SKM-1 treated with dmso at 0.1 percent for 144 hours (cell line): ENCODE measurements around the gene ZNF670.

ENCODE experiments used
- DNase-seq: peaks from one replicate; lab custom pipeline; 2025; ENCODE audit not compliant: unreplicated experiment; lab: John Stamatoyannopoulos, UW

ZNF670 gene

DNA sequence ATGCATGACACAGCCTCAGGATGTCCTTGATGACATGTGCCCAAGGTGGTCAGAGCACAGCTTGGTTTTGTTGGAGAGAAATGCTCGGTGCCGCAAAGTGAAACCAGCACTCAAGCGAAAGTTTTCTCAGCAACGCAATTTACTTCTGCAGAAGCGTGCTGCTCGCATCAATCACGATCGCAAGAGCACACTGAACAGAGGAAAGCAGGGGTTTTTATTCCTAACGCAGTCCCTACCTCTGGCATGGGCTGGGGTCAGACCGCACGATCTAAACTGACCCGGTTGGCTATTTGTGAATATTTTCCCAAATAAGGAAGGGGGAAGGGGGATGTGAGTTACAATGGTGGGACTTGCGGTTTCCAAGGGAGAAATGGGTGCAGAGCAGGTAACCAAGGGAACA is 26.4 kb upstream of the ZNF670 start:
- DNase-seq: no peak

DNA sequence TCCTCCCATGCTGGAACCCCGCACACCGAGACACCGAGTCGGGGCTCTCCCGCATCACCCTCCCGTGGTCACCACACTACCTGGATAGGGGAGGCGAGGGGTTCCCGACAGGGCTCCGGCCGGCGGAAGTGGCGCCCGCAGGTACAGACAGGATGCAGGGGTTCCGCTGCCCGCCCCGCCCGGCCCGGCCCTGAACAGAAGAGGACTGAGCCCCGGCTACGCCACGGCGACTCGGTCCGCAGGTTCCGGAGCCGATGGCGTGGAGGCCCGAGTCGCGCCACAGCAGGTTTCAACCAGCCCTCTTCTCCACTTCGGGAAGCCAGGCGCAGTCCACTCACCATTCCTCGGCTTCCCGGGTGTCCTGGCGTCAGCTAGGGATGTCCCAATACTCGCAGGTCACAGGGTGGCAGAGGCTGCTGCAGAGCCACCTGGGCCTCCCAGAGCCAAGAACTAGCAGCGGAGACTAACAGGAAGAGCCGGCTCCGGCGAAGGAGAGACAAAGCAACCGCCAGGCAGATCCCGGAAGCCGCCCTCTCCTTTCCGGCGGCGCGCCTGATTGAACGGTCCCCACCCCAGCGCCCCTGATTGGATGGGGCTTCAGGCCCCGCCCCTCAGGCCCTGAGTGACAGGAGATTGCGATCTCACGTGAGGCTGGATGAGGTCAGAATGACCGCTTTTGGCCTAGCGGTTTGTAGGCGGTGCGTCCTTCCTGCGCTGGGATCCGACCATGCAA is 25.4 kb upstream of the ZNF670 start, which contains the start of gene ZNF669:
Gene ZNF669 (minus strand): TSS at position 498 of the 733 bp plus-strand sequence. CDS start 157 bp downstream, at position 341.
- DNase-seq: peak; percentile 99

DNA sequence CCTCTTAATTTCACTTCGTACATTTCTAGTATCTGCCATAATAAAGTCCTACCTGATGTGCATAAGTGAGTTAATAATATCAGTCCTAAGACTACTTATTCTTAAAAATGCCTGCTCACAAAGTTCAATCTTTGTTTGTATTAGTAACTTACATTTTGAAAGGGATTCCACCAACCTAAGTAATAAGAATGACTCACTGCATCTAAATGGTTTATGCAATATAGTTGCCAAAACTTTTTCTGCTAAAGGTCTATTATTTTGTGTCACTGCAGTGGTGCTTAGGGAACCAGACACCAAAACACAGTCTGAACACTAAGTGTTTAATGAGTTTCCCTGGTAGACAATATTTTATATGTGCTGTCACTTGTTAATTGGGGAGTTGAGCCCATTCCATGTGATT is 23.8 kb upstream of the ZNF670 start:
- DNase-seq: no peak

DNA sequence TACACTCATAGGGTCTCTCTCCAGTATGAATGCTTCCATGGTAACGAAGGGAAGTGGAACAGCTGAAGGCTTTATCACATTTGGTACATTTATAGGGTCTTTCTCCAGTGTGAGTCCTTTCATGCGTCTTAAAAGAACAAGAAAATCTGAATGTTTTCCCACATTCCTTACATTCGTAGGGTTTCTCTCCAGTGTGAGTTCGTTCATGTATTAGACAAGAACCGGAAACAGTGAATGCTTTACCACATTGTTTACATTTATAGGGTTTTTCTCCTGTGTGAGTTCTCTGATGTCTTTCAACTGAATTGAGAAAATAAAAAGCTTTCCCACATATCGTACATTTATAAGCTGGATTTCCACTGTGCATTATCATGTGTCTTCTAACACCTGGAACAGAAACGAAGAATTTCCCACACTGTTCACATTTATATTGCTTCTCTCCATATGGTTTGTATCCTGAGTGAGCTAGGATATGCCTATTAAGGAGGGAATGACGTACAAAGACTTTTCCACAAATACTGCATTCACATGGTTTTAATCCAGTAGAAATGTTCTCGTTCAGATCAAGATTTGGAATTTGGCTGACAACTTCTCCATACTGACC is 22.2 kb upstream of the ZNF670 start:
- no peak for DNase-seq

DNA sequence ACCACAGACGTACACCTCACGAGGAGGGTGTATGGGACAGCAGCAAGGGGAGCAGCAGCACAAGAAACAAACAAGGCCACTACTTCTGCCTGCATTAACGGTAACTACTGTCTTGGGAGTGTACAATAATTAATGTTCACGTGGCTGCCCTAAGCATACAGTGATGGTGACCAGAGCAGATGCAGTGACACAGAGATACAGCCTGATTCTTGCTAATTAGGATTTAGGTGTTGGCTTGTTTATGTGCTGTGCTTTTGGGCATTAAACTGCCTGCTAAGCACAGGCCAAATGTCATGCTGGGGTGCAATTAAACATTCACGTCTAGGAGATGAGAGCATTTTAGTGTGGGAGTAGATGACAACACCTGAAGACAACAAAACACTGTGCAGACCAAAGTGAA is 18.3 kb upstream of the ZNF670 start:
- no peak for DNase-seq

DNA sequence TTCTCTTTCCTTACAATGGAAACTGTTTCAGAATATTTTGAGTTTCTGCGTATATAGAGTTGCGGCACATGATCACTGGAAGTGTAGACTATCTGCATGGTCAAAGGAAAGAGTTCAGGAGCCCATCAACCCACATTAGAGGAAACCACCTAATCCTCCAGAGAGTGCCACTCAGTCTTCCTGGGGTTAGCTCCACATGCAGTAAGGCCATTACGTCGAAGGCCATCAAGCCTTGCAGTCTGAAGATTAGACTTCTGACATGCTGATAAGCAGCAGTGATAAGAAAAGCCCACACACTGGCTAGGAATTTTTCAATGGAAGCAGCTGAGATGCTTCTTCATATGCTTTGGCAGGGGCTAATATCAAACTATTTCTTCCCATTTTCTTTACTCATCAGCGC is 17.9 kb upstream of the ZNF670 start:
- no peak for DNase-seq

DNA sequence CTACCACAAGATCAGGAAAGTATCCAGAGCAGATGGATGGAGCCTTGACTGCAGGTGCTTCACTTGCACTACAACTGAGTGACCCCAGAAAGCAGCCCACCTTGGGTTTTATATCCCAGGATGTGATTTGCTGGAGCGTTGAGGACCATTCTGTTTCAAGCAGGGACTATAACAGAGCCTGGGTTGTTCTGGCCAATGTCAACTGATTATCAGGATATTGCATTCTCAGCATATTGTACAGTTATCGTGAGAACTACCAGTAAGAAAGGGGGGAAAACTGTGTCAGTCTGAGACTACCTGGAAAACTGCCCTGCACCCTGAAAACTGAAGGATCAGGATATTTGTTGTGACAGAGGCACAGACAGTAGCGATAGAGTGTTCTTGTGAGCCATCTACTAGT is 17.5 kb upstream of the ZNF670 start:
- no peak for DNase-seq

DNA sequence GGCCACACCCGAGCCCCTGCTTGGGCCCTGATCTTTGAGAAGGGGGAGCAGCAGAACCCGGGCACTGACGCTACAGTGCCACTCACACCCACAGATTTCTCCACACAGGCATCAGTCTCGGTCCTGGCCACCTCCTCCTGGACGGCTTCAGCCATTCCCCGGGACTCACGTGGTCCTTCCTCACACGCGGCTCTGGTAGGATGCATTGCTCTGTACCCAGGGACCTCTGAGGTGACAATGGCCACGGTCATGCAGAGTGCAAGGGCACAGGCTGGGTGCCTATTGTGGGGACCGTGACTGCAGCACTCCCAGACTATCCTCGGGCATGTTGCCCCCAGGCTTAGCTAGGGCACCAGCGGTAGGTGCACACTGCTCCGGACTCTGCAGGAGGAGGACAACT is 11.8 kb upstream of the ZNF670 start:
- no peak for DNase-seq

DNA sequence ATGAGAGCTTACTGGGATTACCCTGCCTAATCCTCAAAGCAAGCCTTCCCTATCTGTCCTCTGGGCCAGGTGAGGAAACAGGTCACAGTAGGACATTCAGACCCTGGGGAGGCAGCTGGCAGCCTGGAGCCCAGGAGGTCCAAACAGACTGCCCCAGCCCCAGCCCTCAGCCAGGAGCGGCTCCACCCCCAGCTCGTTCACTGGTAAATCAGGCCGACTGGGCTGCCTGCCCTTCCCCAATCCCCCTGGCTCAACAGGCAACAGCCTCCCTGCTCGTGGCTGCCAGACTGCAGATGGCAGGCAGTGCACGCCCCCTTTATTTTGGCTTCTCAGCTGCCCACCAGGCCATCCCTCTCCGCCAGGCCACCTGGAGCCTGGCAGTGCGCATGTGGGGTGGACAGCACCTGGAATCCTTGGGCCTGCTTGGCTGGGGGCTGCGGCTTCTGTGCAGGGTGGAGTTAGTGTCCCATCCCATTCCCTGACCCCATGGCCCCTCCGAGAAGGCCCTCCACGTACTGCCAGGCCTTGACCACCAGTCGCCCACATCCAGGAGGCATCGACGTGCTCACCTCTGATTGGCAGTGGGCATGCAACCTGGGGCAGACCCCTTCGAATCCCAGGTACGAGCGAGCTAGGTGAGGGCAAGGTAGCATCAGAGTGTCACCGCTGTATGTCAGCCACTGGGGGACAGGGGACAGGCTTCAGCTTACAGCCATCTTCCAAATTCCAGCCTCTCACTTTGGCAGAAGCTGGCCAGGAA is 11.2 kb upstream of the ZNF670 start:
- DNase-seq: no peak

DNA sequence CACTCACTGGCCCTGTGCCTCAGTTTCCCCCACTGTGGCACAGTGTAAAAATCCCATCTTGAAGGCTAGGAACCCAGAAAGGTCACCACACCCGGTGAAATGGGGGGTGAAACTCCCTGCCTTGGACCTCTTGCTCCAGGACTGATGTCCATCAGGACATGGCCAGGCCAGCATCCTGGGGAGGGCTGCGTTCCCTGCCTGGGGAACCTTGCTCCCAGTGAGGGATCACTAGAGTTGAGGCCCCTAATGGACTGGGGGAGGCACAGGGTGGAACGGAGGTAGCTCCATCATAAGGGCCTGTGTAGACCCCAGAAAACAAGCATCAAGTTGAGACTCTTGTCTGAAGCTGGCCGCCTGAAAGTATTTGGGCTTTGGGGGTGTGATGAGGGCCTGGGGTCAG is 10.4 kb upstream of the ZNF670 start:
- DNase-seq: no peak

DNA sequence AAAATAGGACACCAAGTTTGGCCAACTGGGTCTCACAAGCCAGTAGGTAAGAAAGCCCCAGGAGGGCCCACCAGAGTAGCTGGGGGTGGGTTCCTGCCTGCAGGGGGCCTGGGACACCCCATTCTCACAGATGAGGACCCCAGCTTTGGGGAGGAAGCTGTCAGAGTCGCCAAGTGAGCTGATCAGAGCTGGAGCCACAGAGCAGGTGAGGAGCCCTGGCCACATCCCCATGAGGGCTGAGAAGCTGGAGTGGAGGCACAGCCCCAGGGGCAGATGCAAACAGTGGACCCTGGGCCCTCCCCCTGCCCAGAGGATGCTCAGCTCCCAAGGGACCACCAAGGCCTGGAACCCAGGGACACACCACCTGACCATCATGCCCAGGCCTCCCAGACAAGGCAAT is 8.6 kb upstream of the ZNF670 start:
- DNase-seq: no peak

DNA sequence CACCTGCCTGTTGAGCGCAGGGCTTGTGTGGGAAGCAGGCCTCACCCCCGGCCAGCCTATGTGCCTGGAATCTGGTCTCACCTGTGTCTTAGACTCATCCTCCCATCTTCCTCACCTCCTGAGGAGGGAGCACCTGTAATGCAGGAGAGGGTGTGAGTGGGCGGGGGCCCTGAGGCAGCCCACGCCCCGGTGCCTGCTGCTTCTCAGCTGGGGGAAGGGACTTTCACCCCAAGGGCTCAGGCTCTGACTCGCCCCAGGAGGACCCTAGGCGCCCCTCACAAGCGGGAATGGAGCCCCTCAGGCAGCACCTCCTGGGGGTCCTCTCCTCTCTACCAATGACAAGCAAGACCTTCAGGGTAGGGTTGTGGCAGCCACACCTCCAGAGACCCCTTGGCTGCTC is 6.7 kb upstream of the ZNF670 start:
- DNase-seq: no peak

DNA sequence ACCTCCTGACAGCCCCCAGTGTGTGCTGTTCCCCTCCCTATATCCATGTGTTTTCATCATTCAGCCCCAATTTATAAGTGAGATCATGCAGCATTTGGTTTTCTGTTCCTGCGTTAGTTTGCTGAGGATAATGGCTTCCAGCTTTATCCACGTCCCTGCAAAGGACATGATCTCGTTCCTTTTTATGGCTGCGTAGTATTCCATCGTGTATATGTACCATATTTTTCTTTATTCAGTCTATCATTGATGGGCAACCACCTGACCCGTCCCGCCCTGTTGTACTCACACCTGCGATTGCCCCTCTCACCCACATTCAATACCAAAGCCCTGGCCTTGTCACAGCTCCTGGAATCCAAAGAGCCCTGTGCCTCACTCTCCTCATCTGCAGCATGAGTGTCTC is 6.2 kb upstream of the ZNF670 start:
- no peak for DNase-seq

DNA sequence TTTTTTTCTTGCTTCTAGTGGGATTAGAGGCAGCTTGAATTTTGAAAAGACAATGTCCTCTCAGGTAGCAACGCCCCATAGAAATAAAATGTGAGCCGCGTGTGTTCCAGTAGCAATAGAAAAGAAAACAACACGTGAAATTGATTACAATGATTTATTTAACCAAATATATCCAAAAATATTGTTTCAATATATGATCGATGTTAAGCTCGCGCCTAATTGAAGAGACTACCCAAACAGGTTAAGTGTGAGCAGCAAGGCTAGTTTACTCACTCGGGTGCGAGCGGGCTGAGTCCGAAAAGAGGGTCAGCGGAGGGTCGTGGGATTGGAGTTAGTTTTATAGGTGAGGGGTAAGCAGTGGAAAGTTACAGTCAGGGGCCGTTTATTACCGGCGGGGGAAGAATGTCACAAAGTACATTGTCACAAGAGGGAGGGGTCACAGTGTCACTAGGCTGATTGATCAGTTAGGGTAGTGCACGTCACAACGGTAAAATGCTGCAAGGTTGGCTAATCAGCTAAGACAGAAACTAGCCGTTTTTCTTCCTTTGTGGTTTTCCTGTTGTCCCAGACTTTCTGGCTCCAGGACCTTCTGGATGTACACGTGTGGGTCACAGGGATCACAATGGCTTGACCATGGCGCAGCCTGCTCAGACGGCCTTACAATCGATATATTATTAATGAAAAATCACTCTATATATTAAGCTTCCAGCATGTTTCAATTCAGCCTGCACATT is 697 bp upstream of the ZNF670 start:
- DNase-seq: peak; percentile 55

DNA sequence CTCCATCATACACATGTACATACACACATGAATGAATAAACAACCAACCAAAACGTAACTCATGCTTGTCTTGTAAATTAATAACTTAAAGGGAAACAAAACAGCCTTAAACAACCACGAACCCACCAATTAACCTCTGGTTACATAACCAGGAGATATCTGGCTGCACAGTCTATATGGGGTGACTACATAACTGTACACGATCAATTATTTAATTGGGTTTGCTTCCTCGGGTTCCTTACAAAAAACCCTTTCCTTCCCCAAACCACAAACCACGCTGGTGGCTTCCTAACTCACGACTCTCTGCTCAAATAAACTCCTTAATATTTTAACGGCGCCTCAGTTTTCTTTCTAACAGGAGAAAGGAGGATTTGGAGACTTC is 744 bp downstream of the ZNF670 start:
- DNase-seq: peak; percentile 29

DNA sequence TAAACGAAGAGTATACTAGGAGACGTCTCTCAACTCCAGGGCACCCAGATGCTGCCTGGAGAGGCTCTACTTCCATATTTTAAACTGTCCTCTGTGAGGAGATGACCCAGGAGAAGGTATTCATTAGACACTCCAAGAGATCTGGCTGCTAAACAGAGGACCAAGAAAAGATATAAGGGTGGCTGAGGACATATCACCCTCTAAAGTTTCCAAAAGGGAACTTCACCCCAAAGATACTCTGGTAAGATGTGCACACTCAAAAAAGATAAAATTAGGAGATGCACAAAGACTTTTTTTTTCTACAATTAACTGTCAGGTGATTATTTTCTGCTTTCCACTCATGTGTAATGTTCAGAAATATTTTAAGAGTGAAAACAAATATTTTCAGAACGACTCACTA is 1.4 kb downstream of the ZNF670 start:
- DNase-seq: no peak

DNA sequence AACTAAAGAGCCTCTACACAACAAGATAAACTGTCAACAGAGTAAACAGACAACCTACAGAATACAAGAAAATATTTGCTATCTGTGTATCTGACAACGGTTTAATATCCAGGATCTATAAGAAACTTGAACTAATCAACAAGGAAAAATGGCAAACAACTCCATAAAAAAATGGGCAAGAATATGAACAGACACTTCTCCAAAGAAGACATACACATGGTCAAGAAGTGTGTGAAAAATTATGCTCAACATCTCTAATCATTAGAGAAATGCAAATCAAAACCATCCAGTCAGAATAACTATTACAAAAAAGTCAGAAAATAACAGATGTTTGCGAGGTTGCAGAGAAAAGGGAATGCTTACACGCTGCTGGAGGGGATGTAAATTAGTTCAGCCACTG is 8.0 kb downstream of the ZNF670 start:
- no peak for DNase-seq

DNA sequence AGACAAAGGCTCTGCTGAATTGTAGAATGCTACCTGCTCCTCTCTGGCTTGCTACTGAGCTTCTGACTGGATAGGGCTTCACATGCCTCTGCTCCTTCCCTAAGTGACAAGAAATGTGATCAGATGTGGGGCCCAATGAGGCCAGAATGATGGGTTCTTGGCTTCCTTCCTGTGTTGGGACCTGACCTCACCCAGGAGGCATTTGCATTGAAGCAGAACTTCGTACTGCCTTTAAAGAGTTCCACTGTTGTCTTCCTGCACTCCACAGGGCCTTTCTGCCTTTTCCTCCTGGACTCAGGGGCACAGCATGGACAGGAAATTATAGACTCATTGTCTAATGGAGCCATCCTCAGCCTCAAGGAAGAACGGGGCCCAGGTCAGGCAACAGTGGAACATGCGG is 14.3 kb downstream of the ZNF670 start:
- no peak for DNase-seq

DNA sequence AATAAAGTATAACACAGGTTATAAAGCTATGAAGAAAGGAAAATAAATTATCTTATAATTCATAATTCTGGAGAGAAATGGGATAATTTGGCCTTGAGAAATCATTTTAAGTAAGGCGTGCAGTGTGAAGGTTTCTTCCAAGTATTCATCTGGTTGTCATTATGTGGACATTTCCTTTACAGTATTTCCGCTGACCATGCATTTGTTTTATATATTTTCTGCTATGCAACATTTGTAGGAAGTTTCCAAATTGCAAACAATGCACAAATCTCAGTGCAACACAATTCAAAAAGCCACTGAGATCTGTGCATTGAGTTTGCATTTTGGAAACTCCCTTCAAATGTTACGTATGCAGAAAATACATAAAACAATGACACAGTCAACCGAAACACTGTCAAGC is 17.8 kb downstream of the ZNF670 start:
- DNase-seq: no peak

DNA sequence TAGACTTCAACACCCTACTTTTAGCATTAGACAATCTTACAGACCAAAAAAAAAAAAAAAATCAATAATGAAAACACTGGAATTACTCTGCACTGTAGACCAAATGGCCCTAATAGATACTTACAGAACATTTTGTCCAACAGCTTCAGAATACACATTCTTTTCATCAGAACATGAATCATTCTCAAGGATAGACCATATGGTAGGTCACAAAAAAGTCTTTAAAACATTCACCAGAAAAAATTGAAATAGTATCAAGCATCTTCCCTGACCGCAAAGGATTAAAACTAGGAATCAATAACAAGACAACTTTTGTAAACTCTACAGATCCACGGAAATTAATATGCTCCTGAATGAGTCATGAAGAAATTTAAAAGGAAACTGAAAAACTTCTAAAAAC is 22.5 kb downstream of the ZNF670 start:
- DNase-seq: no peak

DNA sequence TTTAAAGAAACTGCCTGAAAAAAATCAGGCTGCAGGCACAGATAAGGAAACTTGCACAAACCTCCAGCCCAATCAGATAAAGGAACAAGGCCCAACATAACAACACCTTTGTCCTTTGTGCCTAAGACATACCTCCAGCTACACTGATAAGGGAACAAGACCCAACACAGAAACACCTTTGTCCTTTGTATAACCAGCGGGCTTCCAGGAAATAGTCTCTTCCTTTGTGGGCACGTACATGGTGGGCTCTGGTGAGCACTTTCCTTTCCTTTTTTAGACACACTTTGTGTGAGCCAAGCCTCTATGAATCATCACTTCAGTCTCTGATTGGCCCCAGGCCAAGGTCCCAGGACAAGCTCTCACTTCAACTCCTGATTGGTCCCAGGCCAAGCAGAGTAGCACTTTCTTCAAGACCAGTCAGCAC is 23.6 kb downstream of the ZNF670 start:
- no peak for DNase-seq

DNA sequence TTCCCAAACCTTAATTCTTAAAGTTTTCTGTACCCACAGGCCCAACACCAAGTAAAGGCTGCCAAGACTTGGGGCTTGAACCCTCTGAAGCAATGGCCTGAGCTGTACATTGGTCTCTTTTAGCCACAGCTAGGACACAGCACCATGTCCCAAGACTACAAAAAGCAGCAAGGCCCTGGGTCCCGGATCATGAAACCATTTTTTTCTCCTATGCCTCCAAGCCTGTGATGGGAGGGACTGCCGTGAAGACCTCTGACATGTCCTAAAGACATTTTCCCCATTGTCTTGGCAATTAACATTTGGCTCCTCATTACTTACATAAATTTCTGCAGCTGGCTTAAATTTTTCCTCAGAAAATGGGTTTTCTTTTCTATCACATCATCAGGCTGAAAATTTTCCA is 30.9 kb downstream of the ZNF670 start:
- DNase-seq: no peak
